OCI-M2 (cell line): ENCODE measurements around the gene CAP1.

Experiments used
- DNase-seq: peaks from one replicate; lab custom pipeline; 2025; ENCODE audit not compliant: unreplicated experiment; lab: John Stamatoyannopoulos, UW

The CAP1 gene

GRCh38 chr1:40094466-40095110, 54.1 kb downstream of the CAP1 start:
- DNase-seq: no peak

- DNase-seq: no peak
Observed at GRCh38 chr1:40095806-40096205, 55.3 kb downstream of the CAP1 start.

GRCh38 chr1:40096646-40096976, 56.1 kb downstream of the CAP1 start:
- no peak for DNase-seq

- DNase-seq: no peak
Observed at GRCh38 chr1:40096977-40097782, 56.7 kb downstream of the CAP1 start, which contains the start of gene PPT1. Gene PPT1, minus strand, starts transcription at chr1:40097252. Its CDS starts 14 bp downstream, at chr1:40097238.

- no peak for DNase-seq
Observed at GRCh38 chr1:40102038-40102437, 61.5 kb downstream of the CAP1 start.

- no peak for DNase-seq
Observed at GRCh38 chr1:40102896-40103295, 62.4 kb downstream of the CAP1 start.

- DNase-seq: no peak
Observed at GRCh38 chr1:40105028-40105427, 64.5 kb downstream of the CAP1 start.

- no peak for DNase-seq
Observed at GRCh38 chr1:40107290-40107959, 66.9 kb downstream of the CAP1 start.

- DNase-seq: no peak
Observed at GRCh38 chr1:40110389-40110788, 69.9 kb downstream of the CAP1 start.

- DNase-seq: no peak
Observed at GRCh38 chr1:40114400-40114799, 73.9 kb downstream of the CAP1 start.

GRCh38 chr1:40120128-40120527, 79.6 kb downstream of the CAP1 start:
- DNase-seq: no peak
